ENCODE data around the gene RNASE4.

Gene RNASE4

GRCh38 chr14:20686386-20687143, 2.2 kb downstream of the RNASE4 start:
- Histone ChIP-seq H4K20me1 (ENCODE audit: control insufficient read depth, insufficient read depth, low read depth, low read length) (no peaks in the 10 kb centered on the region), H3K4me1 (ENCODE audit: control insufficient read depth, low read length) (peaks cover 29% of the 10 kb centered on the region), H3K36me3 (ENCODE audit: control insufficient read depth, low read length) (no peaks in the 10 kb centered on the region), H3K4me2 (ENCODE audit: low read length) (no peak overlapping the region), H3F3A (ENCODE audit: control insufficient read depth, insufficient read depth) (peaks cover 17% of the 10 kb centered on the region), H3K79me2 (ENCODE audit: control insufficient read depth, low read length) (no peaks in the 10 kb centered on the region), H3K4me3 (ENCODE audit: low read length) (no peak overlapping the region), H3K27ac (ENCODE audit: low read depth, low read length) (no peak overlapping the region), H3K9me3 (ENCODE audit: control insufficient read depth, insufficient read depth, low read length) (no peaks in the 10 kb centered on the region), H3K27me3 (ENCODE audit: control insufficient read depth, low read length) (peaks cover 4% of the 10 kb centered on the region; the same call in 1 of the 2 replicates), H3K9me2 (replicated peaks; ENCODE audit: control insufficient read depth, low read length) (no peaks in the 10 kb centered on the region)
- TF ChIP-seq EZH2phosphoT487 (IDR thresholded peaks at IDR 0.05; ENCODE audit: borderline replicate concordance, low read length), result no peak
- TF ChIP-seq, protein P1, sequence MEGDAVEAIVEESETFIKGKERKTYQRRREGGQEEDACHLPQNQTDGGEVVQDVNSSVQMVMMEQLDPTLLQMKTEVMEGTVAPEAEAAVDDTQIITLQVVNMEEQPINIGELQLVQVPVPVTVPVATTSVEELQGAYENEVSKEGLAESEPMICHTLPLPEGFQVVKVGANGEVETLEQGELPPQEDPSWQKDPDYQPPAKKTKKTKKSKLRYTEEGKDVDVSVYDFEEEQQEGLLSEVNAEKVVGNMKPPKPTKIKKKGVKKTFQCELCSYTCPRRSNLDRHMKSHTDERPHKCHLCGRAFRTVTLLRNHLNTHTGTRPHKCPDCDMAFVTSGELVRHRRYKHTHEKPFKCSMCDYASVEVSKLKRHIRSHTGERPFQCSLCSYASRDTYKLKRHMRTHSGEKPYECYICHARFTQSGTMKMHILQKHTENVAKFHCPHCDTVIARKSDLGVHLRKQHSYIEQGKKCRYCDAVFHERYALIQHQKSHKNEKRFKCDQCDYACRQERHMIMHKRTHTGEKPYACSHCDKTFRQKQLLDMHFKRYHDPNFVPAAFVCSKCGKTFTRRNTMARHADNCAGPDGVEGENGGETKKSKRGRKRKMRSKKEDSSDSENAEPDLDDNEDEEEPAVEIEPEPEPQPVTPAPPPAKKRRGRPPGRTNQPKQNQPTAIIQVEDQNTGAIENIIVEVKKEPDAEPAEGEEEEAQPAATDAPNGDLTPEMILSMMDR (IDR thresholded peaks at IDR 0.05; ENCODE audit: low read depth, low read length, poor library complexity, severe bottlenecking), result no peak

- TF ChIP-seq, protein P1 (IDR thresholded peaks at IDR 0.05; ENCODE audit: low read depth, low read length, poor library complexity, severe bottlenecking), result no peak
- no peak for TF ChIP-seq EZH2phosphoT487 (IDR thresholded peaks at IDR 0.05; ENCODE audit: borderline replicate concordance, low read length)
- Histone ChIP-seq H3K9me2 (replicated peaks; ENCODE audit: control insufficient read depth, low read length) (no peaks in the 10 kb centered on the region), H3K27me3 (ENCODE audit: control insufficient read depth, low read length) (peaks cover 4% of the 10 kb centered on the region; the same call in 1 of the 2 replicates), H3K27ac (ENCODE audit: low read depth, low read length) (no peak overlapping the region), H3K4me1 (ENCODE audit: control insufficient read depth, low read length) (peaks cover 19% of the 10 kb centered on the region), H3K36me3 (ENCODE audit: control insufficient read depth, low read length) (no peaks in the 10 kb centered on the region), H3K4me2 (ENCODE audit: low read length) (no peak overlapping the region), H3K79me2 (ENCODE audit: control insufficient read depth, low read length) (no peaks in the 10 kb centered on the region), H3K4me3 (ENCODE audit: low read length) (no peak overlapping the region), H3F3A (ENCODE audit: control insufficient read depth, insufficient read depth) (peaks cover 10% of the 10 kb centered on the region), H3K9me3 (ENCODE audit: control insufficient read depth, insufficient read depth, low read length) (no peaks in the 10 kb centered on the region), H4K20me1 (ENCODE audit: control insufficient read depth, insufficient read depth, low read depth, low read length) (no peaks in the 10 kb centered on the region)
Observed at GRCh38 chr14:20687362-20688166, 3.2 kb downstream of the RNASE4 start.

DNA sequence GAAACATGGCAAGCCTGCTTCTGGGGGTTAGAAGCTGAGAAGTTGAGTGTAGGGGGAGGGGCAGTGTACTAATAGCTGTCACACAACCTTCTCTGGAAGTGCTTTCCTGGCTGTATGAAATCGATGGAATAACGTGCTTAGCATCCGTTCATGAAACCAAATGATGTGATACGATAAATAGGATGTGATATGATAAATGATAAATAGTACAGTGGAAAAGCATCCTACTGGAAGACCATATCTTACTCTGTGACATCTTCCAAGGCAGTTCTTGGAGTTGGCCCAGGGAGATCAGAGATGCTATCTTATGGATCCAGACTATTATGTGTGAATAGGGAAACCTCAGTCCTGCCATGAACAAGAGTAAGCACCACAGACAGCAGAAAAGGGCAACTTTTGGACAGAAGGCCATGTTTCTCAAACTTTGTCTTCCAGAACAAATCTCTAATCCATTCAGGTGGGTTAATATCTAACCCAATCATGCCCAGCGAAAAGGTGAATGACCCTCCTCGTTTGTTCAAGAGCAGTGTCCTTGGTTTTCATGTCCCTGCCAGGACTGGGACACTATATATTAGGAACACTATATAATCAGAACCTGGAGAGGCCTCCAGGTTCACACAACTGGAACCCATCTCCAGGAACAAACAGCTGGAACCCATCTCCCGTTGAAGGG, 3.9 kb downstream of the RNASE4 start, which contains the start of gene ANG:
Gene ANG, plus strand, starts transcription at position 598 of the 673 bp plus-strand sequence. CDS start 4,801 bp downstream, outside the sequence.
- TF ChIP-seq EZH2phosphoT487 (IDR thresholded peaks at IDR 0.05; ENCODE audit: borderline replicate concordance, low read length), result no peak
- TF ChIP-seq, protein P1 (IDR thresholded peaks at IDR 0.05; ENCODE audit: low read depth, low read length, poor library complexity, severe bottlenecking), result no peak
- H3K79me2 ChIP-seq (ENCODE audit: control insufficient read depth, low read length), result no peaks in the 10 kb centered on the region
- no peak within 1 kb of the TSS for H3K27ac ChIP-seq (ENCODE audit: low read depth, low read length)
- peaks cover 19% of the 10 kb centered on the region for H3K4me1 ChIP-seq (ENCODE audit: control insufficient read depth, low read length)
- H3K36me3 ChIP-seq (ENCODE audit: control insufficient read depth, low read length), result no peaks in the 10 kb centered on the region
- no peaks in the 10 kb centered on the region for H3K9me2 ChIP-seq (replicated peaks; ENCODE audit: control insufficient read depth, low read length)
- no peak within 1 kb of the TSS for H3K4me2 ChIP-seq (ENCODE audit: low read length)
- no peaks in the 10 kb centered on the region for H4K20me1 ChIP-seq (ENCODE audit: control insufficient read depth, insufficient read depth, low read depth, low read length)
- peaks cover 5% of the 10 kb centered on the region for H3F3A ChIP-seq (ENCODE audit: control insufficient read depth, insufficient read depth)
- no peaks in the 10 kb centered on the region for H3K9me3 ChIP-seq (ENCODE audit: control insufficient read depth, insufficient read depth, low read length)
- peaks cover 4% of the 10 kb centered on the region; the same call in 1 of the 2 replicates for H3K27me3 ChIP-seq (ENCODE audit: control insufficient read depth, low read length)
- H3K4me3 ChIP-seq (ENCODE audit: low read length), result no peak within 1 kb of the TSS
